NCI-H2196 (cell line): ENCODE data around the gene SLC30A1.
"Not testable (repeated sequence)": the region's sequence is repeated elsewhere in the genome, so short reads cannot be mapped to it uniquely, and the experiment has no call there.

Experiments used
- DNase-seq: peaks from one replicate; lab custom pipeline; 2025; ENCODE audit not compliant: unreplicated experiment; lab: John Stamatoyannopoulos, UW

SLC30A1 gene

DNA sequence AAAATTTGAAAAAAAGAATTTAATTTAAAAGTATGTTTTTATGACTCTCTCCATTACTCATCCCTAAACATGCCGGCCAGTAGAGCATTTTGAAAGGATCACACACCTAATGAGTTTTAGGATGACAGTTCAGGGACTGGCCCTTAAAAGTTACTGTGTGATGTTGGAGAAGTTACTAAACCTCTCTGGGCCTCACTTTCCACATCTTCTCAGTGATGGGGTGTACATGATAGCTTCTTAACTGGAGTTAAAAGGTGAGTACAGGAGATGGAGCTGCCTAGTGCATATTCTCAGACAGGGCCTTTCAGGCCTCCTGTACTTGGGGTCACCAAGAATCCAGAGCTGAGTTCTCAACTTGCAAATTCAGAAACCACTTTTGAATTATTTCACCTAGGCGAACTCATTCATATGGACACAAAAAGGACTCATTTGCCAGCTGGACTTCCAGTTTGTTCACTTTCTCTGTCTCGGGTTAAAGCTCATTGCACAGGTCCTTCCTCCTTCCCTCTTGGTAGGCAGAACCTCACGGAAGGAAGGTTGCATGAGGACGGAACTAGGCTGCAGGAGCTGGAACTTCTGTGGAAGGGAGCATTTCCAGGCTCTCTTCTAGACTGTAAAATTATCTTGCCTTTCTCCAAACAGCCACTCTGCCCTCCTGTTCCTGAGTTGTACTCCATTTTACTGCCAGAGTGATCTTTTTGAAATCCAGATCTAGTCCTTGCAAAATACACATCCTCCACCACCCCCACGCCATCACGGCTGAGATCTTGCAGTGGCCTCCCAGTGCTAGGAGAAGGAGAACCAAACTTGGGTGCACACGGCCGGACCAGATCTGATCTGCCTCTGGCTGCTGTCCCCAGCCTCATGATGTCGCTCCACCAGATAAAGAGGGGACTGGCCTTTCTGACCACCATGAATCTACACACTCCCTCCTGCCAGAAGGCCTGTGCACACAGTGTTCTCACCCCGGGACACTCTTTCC, 4.3 kb upstream of the SLC30A1 start:
- no peak for DNase-seq

DNA sequence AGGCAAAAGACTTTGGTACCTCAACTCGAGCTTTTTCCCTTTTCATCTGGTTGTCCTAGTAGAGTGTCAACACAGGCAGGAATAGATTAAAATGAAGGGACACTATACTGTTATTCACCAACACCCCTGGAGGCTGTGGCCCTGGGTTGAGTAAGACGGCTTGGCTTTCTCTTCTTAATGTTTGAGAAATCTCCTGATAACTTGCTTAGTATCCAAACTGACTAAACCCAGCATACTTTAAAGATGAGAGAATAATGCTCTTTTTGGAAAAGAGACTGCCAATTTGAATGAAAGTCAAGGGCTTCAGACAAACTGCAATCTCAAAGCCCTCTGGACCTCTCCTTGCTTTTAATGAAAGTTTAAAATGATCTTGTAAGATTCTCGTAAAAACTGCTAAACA, 2.6 kb upstream of the SLC30A1 start:
- no peak for DNase-seq

DNA sequence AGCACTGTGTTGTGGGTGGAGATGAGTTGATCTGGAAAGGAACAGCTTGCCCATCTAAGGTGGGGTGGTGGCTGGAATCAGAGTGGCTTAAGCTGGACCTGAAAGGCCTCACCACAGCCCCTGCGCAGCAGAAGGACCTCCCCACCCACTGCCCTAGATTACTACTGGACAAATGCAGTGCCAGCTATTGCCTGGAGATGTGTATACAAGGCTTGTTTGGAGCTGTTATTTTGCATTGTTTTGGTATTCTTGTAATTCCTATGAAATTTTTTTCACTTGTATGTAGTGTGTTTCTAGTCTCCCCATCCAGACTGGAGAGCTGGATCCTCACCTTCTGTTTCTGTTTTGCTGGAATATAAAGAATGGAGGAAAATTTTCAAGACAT, 1.3 kb upstream of the SLC30A1 start:
- DNase-seq: no peak

DNA sequence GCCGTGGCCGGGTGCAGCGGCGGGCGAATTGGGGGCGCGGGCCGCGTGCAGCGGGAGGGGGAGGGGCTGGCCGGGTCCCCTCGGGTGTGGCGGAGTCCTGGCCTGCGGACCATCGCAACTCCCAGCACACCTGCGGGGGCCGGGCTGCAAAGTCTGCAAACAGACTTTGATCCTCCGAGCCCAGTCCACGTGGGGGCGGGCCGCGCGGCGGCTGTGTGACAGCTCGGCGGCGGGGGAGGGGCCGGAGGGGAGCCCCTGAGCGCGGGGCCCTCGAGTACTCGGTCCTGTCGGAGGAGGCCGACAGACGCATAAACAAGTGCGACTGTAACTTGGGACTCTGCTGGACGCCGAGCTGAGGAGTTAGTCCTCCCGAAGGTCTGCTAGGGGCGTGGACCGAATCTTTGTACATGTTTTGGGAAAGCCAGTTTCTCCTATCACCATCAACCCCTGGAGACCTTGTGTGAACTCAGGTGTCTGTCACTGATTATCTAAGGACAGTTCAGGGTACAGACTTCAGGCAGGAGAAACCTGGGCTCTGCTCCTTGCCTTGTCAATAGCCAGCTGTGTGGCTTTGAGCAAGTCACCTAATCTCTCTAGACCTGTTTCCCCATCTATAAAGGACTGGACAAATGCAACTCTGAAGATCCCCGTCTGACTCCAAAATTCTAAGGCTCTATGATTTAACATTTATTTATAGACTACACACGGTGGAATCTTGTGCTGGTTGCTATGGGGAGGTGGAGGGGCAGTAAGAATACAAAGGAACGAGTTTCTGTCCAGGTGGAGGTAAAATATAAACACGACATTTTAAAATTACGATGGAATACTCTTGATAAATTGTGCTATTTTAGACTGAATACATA, 710 bp upstream of the SLC30A1 start:
- DNase-seq: peak; percentile 67

DNA sequence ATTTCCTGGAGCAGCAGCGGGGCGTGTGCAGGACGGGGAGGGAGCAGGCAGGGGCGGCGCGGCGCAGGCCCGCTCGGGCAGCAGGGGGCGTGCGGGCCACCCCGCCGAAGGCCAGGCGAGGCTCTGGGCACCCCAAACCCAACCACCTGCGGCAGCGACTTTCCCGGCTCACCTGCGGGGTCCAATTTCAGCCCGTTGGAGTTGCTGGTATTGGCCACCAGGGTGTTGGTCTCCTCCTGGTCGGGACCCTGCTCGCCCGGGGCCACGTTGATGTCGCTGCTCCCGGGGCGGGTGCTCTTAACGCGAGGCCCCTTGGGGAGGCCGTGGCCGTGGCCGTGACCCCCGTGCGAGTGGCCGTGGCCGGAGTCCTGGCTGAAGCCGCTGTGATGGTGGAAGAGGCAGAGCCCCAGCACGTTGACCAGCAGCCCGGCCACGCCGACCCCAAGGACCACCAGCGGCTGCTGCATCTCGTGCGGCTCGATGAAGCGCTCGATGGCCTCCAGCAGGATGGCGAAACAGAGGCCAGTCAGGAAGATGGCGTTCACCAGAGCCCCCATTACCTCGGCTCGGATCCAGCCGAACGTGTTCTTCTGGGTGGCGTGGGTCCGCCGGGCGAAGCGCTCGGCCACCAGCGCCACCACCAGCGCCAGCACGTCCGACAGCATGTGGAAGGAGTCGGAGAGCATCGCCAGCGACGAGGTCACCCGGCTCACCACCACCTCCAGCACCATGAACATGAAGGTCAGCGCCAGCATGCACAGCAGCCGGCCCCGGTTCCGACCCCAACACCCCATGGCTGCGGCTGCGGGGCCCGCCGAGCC, 932 bp downstream of the SLC30A1 start:
- peak; percentile 49 for DNase-seq

DNA sequence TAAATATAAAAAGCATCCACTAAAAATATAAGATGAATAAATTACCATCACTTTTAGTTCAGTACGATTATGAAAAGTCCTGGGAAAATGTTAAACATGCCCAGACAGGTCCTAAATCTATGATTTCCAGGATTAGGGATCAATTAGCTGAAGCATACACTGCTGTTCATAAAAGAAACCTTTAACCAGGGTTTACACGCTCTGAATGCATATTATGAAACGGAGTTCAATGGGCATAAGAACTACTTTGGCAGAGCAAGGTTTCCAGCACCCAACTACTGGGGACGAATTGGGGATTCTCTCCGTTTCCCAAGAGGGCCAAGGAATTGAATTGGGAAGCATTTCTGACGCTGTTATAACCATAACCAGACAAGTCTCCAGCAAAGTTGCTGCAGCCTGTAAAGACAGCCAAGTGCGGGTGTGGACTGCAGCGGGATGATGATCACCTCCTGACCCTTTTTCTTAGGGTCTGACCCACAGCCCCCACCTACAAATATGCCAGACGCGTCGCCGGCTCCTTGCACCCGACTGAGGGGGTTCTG, 1.6 kb downstream of the SLC30A1 start:
- DNase-seq: no peak

DNA sequence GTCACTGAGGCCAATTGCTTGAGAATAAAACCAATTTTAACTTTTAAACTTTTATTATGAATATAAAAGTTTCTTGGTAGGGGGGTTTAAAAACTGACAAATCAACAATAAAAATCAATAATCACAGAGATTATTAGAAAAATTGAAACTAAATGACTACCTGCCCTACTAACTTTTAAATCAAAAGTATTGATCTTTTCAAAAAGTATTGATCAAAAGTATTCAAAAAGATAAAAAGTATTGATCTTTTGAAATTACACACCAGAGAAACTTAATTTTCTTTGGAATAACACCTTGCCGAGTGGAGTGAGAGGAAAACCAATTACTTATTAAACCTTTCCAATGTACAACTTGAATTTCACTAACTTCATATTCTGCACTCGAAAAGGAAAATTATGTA, 2.2 kb downstream of the SLC30A1 start:
- no peak for DNase-seq

DNA sequence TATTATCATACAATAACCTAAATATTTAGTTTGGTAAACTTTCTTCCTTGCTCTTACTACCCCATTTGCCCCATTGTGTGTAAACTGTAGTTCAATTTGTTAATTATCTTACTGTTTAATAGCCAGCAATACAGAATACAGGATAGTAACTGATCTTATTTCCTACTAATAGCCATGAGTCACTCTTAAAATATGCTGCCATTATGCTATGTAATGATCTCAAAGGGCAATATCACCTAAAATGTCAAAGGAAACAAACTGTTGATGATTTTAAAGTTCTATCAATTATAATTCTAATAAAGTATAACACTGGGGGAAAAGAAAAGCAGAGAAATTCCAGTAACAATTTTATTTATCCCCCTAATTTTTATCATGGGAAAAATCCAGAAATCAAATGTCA, 4.3 kb downstream of the SLC30A1 start:
- DNase-seq: no peak

DNA sequence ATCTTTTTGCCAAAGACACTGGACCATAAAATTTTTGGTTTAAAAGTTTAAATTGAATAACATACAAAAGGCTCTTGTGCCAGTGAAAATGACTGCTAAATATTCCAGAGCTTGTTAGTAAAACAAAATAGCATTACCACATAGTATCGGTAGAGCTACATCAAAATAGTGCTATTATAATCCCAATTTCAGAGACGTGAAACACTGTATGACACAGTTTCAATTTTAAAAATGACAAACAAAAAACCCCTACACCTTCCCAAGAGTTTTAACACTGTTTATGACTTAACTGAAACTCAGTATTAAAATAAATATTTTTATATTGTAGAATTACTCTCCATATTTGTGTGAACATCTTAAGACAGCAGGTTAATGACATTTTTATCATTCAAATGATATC, 7.0 kb downstream of the SLC30A1 start:
- DNase-seq: no peak

DNA sequence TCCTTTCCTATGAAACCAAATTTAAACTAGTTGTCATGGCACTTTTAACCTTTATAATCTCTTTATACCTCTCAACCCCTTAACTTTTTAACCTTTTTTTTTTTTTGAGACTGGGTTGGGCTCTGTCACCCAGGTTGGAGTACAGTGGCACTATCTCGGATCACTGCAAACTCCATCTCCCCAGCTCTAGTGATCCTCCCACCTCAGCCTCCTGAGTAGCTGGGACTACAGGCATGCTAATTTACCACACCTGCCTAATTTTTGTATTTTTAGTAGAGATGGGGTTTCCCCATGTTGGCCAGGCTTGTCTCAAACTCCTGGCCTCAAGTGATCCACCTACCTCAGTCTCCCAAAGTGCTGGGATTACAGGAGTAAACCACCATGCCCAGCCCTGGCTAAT, 8.6 kb downstream of the SLC30A1 start:
- DNase-seq: not testable (repeated sequence)

DNA sequence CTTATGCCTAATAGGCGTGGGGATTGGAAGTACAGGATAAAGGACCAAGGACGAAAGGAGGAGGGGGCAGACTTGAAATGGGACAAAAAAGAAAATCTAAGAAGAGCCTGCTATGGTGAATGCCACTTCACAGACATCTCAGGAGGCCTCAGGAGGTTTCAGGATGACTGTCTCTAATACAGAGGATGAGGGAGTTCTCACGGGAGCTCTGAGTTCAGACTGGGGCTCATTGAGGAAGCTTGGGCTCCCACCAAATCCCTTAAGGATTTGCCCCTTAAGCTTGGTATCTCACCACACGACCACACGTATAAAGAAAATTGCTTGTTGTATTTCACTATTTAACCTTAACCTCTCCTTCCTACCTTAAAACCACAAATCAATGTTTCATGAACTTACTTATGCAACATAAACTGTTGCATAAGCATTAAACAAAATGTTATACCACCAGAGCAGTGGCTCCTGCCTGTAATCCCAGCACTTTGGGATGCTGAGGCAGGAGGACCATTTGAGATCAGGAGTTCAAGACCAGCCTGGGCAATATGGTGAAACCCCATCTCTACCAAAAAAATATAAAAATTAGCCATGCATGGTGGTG, 12.4 kb downstream of the SLC30A1 start:
- no peak for DNase-seq

DNA sequence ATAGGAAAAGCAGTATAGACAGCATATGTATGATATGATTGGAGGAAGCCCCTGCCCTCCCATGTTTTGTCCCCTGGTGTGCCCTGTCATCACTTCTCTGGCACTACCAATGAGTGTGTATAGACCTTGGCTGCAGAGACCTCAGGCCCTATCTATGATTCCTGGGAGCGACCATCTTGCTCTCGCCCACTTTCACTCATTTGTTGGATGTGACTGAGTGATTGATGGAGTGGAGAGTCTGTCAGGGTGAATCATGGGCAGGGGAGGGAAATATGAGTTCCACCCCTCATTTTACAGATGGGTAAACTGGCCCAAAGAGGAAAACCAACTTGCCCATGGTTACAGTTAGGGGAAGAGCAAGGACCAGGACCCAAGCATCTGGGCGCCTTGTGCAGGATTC, 14.9 kb downstream of the SLC30A1 start:
- DNase-seq: no peak

DNA sequence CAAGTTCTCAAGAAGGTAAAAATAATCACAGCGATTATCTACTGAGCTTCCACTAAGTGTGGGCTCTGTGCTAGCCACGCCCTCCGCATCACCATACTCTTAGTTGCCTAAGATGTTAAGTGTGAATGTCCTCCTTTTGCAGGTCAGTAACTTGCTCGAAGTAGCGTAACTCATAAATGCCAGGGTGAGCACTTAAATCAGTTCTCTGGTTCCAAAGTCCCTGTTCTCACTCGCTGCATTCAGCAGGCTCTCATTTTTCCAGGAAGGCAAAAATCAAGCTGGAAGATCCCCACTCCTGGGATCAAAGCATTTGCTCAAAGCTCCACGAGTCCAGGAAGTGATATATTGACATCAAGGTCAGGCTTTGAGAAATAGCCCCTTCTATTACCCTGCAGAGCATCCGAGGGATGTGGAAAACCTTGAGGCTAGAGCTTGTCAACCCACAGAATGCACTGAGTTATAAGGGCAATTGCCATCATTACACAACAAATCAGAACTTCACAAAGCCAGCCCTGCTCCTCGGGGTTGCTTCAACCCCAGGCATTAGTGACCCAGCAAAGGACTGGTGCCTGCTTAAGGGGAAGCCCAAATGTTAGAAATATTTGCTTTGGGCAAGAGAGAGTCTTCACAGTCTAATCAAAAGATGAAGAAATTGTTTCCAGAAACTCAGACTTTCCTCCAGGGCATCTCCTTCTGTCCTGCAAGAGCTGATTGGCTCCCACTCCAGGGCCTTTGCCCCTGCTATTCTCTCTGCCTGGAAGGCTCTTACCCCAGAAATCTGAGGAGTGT, 19.5 kb downstream of the SLC30A1 start:
- no peak for DNase-seq

DNA sequence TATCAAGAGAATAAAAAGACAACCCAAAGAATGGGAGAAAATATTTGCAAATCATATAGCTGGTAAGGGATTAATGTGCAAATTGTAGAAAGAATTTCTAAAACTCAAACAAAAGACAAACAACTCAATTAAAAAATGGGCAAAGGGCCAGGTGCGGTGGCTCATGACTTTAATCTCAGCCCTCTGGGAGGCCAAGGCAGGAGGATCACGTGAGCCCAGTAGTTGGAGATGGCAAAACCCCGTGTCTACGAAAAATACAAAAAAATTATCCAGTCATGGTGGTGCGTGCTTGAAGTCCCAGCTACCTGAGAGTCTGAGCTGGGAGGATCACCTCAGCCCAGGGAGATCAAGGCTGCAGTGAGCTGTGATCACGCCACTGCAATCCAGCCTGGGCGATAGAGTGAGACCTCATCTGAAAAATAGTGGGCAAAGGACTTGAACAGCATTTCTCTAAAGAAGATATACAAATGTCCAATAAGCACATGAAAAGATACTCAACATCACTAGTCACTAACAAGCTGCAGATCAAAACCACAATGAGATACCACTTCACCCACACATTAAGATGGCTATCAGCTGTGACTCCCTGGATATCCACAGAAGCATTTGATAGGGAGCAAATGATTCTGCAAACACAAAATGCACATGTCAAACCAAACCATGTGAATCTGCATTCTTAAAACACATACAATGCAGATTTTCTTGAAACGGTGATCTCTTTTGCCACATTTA, 20.9 kb downstream of the SLC30A1 start:
- no peak for DNase-seq

DNA sequence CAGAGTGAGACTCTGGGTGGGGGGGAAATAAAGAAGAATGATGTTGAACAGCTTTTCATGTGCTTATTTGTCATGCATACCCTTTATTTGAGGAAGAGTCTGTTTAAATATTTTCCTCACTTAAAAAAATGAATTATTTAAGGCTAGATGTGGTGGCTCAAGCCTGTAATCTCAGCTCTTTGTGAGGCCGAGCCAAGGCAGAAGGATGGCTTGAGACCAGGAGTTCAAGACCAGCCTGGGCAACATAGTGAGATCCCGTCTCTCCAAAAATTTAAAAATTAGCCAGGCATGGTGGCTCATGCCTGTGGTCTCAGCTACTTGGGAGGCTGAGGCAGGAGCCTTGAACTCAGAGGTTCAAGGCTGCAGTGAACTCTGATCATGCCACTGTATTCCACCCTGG, 25.4 kb downstream of the SLC30A1 start:
- no peak for DNase-seq

DNA sequence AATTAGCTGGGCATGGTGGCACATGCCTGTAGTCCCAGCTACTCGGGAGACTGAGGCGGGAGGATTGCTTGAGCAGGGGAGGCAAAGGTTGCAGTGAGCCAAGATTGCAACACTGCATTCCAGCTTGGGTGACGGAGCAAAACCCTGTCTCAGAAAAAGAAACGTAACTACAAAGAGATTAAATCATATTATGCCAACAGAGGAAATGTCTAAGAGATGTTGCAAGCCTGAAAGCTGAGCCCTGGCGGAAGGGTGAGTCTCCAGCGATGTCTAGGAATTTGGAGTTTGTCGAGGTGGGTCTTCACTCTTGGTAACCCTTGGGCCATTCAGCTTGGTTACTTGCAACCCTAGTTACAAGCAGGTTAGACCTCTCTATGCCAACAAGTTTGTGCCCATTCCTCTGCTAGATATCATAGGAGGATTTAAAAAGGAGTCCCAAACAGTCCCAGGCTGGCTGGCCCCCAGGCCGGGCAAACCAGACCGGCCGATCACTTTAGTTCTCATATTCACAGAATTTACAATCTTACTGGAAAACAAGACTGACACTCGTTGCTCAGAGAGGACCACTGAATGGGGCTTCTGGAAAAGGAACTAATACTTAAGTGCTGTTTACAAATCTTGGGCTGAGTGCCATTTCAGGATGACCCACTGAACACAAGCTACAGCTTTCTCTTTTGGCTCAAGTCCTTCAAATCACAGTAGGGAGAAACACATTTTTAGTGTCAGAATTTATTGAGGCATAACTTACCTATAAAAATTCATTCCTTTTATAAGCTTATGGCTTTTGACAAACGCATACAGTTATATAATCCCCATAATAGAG, 27.1 kb downstream of the SLC30A1 start:
- DNase-seq: no peak

DNA sequence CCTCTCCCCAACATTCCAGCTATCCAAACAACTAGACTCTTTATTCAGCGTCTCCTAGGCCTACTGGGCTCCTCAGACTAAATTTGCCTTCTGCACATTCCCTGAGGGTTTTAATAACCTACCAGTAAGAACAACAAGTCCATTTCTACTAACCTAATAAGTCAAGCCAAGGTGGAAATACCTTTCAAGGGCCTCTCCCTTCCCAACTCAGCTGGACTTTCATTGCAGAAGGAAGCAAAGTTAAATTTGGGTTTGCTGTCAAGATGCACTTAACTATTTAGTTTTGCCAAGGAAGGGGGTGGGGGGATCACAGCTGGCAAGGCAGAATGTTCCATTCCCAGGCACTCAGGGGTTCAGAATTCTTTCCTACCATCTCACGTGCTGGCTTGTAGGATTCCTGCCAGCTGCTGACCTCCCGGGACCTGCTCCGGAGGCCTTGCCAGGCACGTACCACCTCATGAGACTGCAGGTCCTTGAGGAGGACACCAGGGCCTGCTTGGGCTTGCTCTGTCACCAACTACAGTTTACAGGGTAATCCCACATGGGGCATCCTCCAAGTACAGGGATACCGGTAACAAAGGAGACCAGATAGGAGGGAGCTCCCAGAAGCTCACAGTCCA, 29.8 kb downstream of the SLC30A1 start:
- DNase-seq: no peak
